Endothelial cell of umbilical vein (primary cell): ENCODE measurements around the gene LIN7C. TPM values are rescaled to one million over a fixed set of nuclear protein-coding genes. Genes with fewer than 3 reads are reported as not detected.

Source experiments
- BruUV-seq: library from RNA; stranded (reverse); fragments of 400-500 nt; replicated peaks from 2 replicates; lab custom pipeline; 2021; lab: Mats Ljungman, UMichigan
- CTCF ChIA-PET: fragments of 300-600, 350-600 bp; sonication (Branson Sonifier 250); formaldehyde crosslinking; loops from one replicate; lab custom pipeline; 2021; ENCODE audit warnings: antibody characterized with exemption, inconsistent platforms; lab: Charles Lee
- POLR2A ChIA-PET: fragments of 300-600, 350-600 bp; sonication (Branson Sonifier 250); formaldehyde crosslinking; loops from one replicate; lab custom pipeline; 2021; ENCODE audit warnings: antibody characterized with exemption, inconsistent platforms; lab: Charles Lee
- DNase-seq: peaks from one replicate; pipeline ENCODE4 v3.0.0-alpha.2; 2011; ENCODE audit warnings: low read depth, low spot score
- FAIRE-seq: peaks from 2 replicates; lab custom pipeline; 2011; peaks lifted over from hg19 to GRCh38; lab: Jason Lieb, UNC
- H2AFZ ChIP-seq: 2 replicates; pipeline ENCODE4 v1.6.0; 2012; ENCODE audit warnings: low read depth, low read length, control low read depth, inconsistent platforms
- H3K27ac ChIP-seq: 2 replicates; pipeline ENCODE4 v1.5.1; 2011; ENCODE audit warnings: low read depth, mild to moderate bottlenecking, control low read depth, low read length, moderate library complexity; ENCODE audit not compliant: insufficient read depth
- H3K27me3 ChIP-seq, 2 experiments: 2 replicates each; pipeline versions ENCODE4 v1.6.0 to v1.6.1; 2011; ENCODE audit warnings: low read length in 2 of 2, mixed read lengths in 1 of 2; ENCODE audit not compliant: control insufficient read depth in 2 of 2, insufficient read depth in 2 of 2
- H3K36me3 ChIP-seq, 2 experiments: 2 replicates in 1 of 2; 3 replicates in 1 of 2; pipeline ENCODE4 v1.5.1; 2011; ENCODE audit warnings: low read length in 2 of 2, mild to moderate bottlenecking in 1 of 2, moderate library complexity in 1 of 2; ENCODE audit not compliant: control insufficient read depth in 2 of 2, insufficient read depth in 2 of 2; ENCODE audit errors: extremely low read depth in 1 of 2
- H3K4me1 ChIP-seq: 3 replicates; pipeline ENCODE4 v1.5.1; 2011; ENCODE audit warnings: mild to moderate bottlenecking, low read length; ENCODE audit not compliant: control insufficient read depth, insufficient read depth; ENCODE audit errors: extremely low read depth
- H3K4me2 ChIP-seq: 2 replicates; pipeline ENCODE4 v1.6.1; 2011; ENCODE audit warnings: low read length, control low read depth, mixed read lengths; ENCODE audit not compliant: insufficient read depth
- H3K4me3 ChIP-seq, 3 experiments: fragments of 200-600 bp in 1 of 3; sonication (generic), shearing (Covaris generic) in 1 of 3; replicated peaks in 1 of 3; 2 replicates each; pipeline ENCODE4 v1.5.1; 2011 to 2016; ENCODE audit warnings: control low read depth in 3 of 3, low read length in 3 of 3, mild to moderate bottlenecking in 2 of 3, inconsistent platforms in 1 of 3, low read depth in 1 of 3, moderate library complexity in 1 of 3; ENCODE audit not compliant: insufficient read depth in 1 of 3
- H3K79me2 ChIP-seq: 2 replicates; pipeline ENCODE4 v1.6.0; 2012; ENCODE audit warnings: low read length, inconsistent platforms; ENCODE audit not compliant: control insufficient read depth, insufficient read depth
- H3K9ac ChIP-seq: replicated peaks from 2 replicates; pipeline ENCODE3; 2011; ENCODE audit warnings: low read length, control low read depth; ENCODE audit not compliant: insufficient read depth; ENCODE audit errors: extremely low read depth
- H3K9me1 ChIP-seq: replicated peaks from 3 replicates; pipeline ENCODE4 v1.6.0; 2011; ENCODE audit warnings: mild to moderate bottlenecking, low read length; ENCODE audit not compliant: control insufficient read depth, insufficient read depth; ENCODE audit errors: extremely low read depth
- H3K9me3 ChIP-seq: replicated peaks from 2 replicates; pipeline ENCODE4 v1.5.1; 2012; ENCODE audit warnings: low read length, inconsistent platforms; ENCODE audit not compliant: control insufficient read depth, insufficient read depth
- H4K20me1 ChIP-seq: replicated peaks from 2 replicates; pipeline ENCODE3; 2011; ENCODE audit warnings: mild to moderate bottlenecking, low read length; ENCODE audit not compliant: control insufficient read depth, insufficient read depth; ENCODE audit errors: extremely low read depth
- EZH2 ChIP-seq: IDR thresholded peaks from 2 replicates; pipeline ENCODE4 v1.6.1; 2012; ENCODE audit warnings: borderline replicate concordance, low read depth, mild to moderate bottlenecking, moderate library complexity, low read length, inconsistent platforms; ENCODE audit not compliant: severe bottlenecking
- GATA2 ChIP-seq: IDR thresholded peaks from 2 replicates; pipeline ENCODE4 v1.7.0; 2011; ENCODE audit warnings: low read depth, mild to moderate bottlenecking, moderate library complexity, mixed read lengths, low read length; ENCODE audit not compliant: insufficient read length, insufficient read depth
- JUN ChIP-seq: IDR thresholded peaks from 2 replicates; pipeline ENCODE4 v1.6.1; 2011; ENCODE audit warnings: borderline replicate concordance, low read depth; ENCODE audit not compliant: insufficient read length, insufficient read depth
- MYC ChIP-seq: IDR thresholded peaks from one replicate; pipeline ENCODE4 v1.6.1; 2011; ENCODE audit warnings: mild to moderate bottlenecking, low read depth, low read length
- dilution Hi-C: fragments of 300-500 bp; cut with MboI; formaldehyde crosslinking; loops from one replicate; pipeline ENCODE4 v1.15.0; 2019; ENCODE audit warnings: low sequenced_read_pairs; ENCODE audit not compliant: extremely low pct_ligation_motif_present
- intact Hi-C: fragments of 100-400 bp; cut with micrococcal nuclease; formaldehyde crosslinking; loops from one replicate; pipeline ENCODE4 v1.10.0; 2022
- polyA plus RNA-seq, 4 experiments: library from polyadenylated mRNA; depleted of rRNA in 3 of 4; stranded (reverse) in 3 of 4; unstranded in 1 of 4; fragments of >200 nt; gene quantifications; 2 replicates each; pipeline versions ENCODE4 v1.2.1 to v1.2.3, GENCODE V29; 2011 to 2012; ENCODE audit warnings: missing spikeins in 1 of 4
- total RNA-seq: library from RNA; stranded (reverse); gene quantifications from 2 replicates; pipeline ENCODE4 v1.2.3, GENCODE V29; 2021
- TF ChIP-seq, protein P1 (sequence below), 2 donors: IDR thresholded peaks; 1 replicate in 1 of 2; 2 replicates in 1 of 2; pipeline ENCODE4 v1.5.1; 2011; ENCODE audit warnings: low read length in 2 of 2, mild to moderate bottlenecking in 2 of 2, moderate library complexity in 2 of 2, control low read depth in 1 of 2, inconsistent platforms in 1 of 2, low read depth in 1 of 2; ENCODE audit not compliant: insufficient read depth in 1 of 2; ENCODE audit errors: extremely low read depth in 1 of 2
- TF ChIP-seq, protein P2 (sequence below): IDR thresholded peaks from 2 replicates; pipeline ENCODE4 v1.6.1; 2011; ENCODE audit not compliant: insufficient read depth, insufficient read length

LIN7C gene
- total and polyA plus RNA-seq, 2 donors (not counting 3 experiments of a cell fraction or from before 2014, with no cell fraction given), result 7.1 to 24.9 TPM

DNA sequence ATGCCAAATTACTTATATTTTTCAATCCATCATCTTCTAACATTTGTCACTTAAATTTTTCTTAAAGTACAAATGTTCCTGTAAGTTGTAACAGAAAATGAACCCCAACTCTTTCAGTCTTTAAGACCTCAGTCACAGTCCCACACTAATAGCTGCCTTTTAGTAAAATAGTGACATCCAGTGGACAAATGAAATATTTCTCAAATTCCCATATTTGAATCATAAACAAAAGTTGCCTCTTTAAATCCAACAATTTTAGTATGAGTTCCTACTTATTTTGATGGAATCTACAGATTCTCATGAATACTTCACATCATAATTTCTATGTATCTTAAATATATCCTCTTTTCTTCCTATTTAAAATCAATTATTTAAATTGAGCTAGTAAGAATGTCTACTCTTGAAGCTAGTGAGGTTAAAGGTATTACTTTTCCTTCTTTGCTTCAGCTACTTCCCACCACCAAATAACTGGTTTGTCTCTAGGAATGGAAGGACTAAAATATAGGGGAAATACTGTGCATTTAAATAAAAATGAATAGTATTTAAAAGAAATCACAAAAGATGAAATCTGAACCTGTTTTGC, 9.2 kb downstream of the LIN7C start:
- CTCF ChIA-PET, result interaction anchor here (0.6 to 6.7 kb wide), 25 partner anchors 9 to 1837 kb away, joined by 3 to 72 read pairs (median 4); partner anchors contain the start of genes KIF18A, LGR4, LIN7C and METTL15
- Histone ChIP-seq H3K4me1 (no peaks in the 10 kb centered on the region), H3K9ac (no peak overlapping the region), H3K36me3 (peaks cover 2 to 18% of the 10 kb centered on the region in 2 experiments), H3K79me2 (peaks cover 8% of the 10 kb centered on the region), H3K27ac (no peak overlapping the region), H2AFZ (no peak overlapping the region), H3K27me3 (no peaks in the 10 kb centered on the region), H3K4me3 (no peak overlapping the region), H3K4me2 (no peak overlapping the region), H3K9me3 (no peaks in the 10 kb centered on the region), H4K20me1 (peaks cover 2% of the 10 kb centered on the region), H3K9me1 (no peaks in the 10 kb centered on the region)
- no peak for FAIRE-seq
- BruUV-seq, result no TSS peak
- POLR2A ChIA-PET, result no interaction called here
- DNase-seq, result peak; percentile 43
- intact Hi-C loops (loop anchor here (1.0 kb wide), 1 partner anchor 9 kb away; the partner anchor contains the start of gene LIN7C), dilution Hi-C loops (loop anchor here (25.0 kb wide), 1 partner anchor 310 kb away; no protein-coding TSS in a partner anchor)
- TF ChIP-seq, protein P1, sequence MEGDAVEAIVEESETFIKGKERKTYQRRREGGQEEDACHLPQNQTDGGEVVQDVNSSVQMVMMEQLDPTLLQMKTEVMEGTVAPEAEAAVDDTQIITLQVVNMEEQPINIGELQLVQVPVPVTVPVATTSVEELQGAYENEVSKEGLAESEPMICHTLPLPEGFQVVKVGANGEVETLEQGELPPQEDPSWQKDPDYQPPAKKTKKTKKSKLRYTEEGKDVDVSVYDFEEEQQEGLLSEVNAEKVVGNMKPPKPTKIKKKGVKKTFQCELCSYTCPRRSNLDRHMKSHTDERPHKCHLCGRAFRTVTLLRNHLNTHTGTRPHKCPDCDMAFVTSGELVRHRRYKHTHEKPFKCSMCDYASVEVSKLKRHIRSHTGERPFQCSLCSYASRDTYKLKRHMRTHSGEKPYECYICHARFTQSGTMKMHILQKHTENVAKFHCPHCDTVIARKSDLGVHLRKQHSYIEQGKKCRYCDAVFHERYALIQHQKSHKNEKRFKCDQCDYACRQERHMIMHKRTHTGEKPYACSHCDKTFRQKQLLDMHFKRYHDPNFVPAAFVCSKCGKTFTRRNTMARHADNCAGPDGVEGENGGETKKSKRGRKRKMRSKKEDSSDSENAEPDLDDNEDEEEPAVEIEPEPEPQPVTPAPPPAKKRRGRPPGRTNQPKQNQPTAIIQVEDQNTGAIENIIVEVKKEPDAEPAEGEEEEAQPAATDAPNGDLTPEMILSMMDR (IDR thresholded peaks at IDR 0.05; ENCODE audit: extremely low read depth in 1 of 2, insufficient read depth in 1 of 2, low read depth in 1 of 2, low read length in 2 of 2), result peak; percentile 20 to 30
- TF ChIP-seq MYC (no peak), EZH2 (no peak), GATA2 (no peak), JUN (no peak)
- TF ChIP-seq, protein P2, sequence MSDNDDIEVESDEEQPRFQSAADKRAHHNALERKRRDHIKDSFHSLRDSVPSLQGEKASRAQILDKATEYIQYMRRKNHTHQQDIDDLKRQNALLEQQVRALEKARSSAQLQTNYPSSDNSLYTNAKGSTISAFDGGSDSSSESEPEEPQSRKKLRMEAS, result no peak
